GM21367 (cell line): ENCODE measurements around the gene MIER2.
"Not testable (repeated sequence)": the region's sequence is repeated elsewhere in the genome, so short reads cannot be mapped to it uniquely, and the experiment has no call there.

Experiments
- ATAC-seq: cut with Tn5 transposase; IDR thresholded peaks from one replicate; pipeline ENCODE4 v1.9.1; 2021; ENCODE audit not compliant: unreplicated experiment

The MIER2 gene, protein sequence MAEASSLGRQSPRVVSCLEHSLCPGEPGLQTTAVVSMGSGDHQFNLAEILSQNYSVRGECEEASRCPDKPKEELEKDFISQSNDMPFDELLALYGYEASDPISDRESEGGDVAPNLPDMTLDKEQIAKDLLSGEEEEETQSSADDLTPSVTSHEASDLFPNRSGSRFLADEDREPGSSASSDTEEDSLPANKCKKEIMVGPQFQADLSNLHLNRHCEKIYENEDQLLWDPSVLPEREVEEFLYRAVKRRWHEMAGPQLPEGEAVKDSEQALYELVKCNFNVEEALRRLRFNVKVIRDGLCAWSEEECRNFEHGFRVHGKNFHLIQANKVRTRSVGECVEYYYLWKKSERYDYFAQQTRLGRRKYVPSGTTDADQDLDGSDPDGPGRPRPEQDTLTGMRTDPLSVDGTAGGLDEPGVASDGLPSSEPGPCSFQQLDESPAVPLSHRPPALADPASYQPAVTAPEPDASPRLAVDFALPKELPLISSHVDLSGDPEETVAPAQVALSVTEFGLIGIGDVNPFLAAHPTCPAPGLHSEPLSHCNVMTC

DNA sequence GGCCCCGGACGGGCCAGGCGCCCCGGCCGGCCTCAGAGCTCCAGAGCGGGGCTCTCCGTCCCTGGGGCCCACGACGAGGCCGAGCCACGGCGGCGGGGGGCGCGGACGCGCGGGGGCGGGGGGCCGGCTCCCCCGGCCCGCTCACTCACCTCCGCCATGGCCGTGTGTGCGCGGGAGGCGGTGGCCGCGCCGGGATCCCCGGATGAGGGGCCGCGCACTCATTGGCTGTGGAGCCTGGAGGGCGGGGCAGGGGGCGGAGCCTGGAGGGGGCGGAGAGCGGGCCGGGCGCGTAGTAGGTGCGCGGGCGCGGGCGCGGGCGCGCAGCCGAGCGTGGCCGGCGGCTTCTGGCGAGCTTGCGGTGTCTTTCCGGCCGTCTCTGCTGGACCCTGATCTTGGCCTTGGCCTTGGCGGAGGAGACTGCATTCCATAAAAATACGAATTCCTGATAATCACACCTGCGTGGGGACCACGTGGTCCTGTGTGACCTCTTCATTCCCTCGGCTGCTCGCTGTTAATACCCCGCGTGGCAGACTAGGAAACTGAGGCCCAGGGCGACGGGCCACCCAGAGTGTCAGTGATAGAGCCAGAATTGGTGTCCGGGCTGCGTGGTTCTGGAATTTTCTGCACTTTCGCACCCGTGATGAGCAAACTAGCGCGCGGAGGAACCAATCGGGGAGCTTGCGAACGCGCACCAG is at the start of gene MIER2:
Gene MIER2 (minus strand): TSS at position 172 of the 695 bp plus-strand sequence. CDS start 14 bp downstream, at position 158.
- ATAC-seq, result peak; percentile 53

DNA sequence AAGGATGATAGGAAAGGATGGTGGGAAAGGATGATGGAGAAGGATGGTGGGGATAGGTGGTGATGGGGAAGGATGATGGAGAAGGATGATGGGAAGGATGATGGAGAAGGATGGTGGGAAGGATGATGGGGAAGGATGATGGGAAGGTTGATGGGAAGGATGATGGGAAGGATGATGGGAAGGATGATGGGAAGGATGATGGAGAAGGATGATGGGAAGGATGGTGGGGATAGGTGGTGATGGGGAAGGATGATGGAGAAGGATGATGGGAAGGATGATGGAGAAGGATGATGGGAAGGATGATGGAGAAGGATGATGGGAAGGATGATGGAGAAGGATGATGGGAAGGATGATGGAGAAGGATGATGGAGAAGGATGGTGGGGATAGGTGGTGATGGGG is 49.0 kb upstream of the MIER2 start:
- not testable (repeated sequence) for ATAC-seq

DNA sequence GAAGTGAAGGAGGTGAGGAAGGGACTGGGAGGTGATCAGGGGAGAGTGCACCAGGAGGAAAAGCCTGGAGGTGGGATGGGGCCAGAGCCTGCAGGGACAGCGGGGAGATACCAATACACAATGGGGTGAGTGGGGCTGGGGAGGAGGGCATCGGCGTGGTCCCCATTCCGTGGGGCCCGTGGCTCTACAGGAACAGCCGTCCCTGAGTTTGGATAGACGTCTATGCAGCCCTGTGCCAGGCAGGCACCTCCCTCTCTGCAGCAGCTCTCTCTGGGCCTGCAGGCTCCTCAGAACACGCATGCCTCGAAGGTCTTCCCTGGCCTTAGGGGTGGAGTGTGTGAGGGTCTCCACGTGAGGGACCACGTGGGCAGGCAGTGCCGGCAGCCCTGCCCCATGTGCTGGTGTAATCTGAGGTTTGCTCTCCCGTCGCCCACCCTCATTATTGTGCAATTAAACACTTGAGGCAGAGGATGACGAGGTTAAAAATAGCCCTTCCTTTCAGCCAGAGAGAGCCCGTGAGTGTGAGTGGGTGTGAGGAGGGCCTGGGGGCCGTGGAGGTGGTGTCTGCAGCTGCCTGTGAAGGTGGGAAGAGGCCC is 47.9 kb upstream of the MIER2 start:
- ATAC-seq, result no peak

DNA sequence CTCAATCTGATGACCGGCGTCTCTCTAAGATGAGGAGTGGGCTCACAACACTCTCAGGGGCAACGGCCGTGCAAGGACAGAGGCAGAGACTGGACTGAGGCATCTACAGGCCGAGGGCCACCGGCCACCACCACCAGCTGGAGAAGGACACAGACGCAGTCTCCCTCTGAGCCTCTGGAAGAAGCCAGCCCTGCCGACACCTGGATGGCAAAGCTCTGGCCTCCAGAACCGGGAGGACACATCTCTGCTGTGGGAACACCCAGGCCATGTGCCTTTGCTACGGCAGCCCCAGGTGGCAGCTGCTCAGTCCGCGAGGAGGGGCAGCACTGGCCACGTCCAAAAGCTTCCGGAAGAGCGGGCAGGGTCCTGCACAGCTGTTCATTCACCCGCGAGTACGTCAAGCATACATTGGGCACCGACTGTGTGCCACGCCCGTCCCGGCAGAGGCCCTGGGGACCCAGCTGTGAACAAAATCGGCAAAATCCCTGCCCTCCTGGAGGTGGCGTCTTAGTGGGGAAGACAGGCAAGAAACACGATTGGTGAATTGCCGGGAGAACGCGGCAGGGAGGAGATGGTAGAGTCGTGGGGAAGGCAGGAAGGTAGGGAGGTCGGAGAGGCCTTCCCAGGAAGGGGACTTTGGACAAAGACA is 47.3 kb upstream of the MIER2 start:
- ATAC-seq, result no peak

DNA sequence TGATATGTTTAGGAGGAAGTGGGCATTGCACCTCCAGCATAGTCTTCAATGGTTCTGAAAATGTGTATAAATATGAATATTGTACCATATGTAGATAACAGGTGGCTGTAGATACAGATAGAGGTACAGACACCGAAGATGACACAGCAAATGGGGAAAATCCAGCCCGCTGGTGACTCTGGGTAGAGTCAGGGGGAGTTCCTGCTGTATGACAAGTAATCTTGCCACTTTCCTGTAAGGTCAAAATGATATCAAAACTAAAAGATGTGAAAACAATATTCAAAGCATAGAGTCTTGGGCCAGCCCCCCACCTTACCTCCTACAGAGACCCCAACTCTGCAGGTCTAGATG is 46.6 kb upstream of the MIER2 start:
- no peak for ATAC-seq

DNA sequence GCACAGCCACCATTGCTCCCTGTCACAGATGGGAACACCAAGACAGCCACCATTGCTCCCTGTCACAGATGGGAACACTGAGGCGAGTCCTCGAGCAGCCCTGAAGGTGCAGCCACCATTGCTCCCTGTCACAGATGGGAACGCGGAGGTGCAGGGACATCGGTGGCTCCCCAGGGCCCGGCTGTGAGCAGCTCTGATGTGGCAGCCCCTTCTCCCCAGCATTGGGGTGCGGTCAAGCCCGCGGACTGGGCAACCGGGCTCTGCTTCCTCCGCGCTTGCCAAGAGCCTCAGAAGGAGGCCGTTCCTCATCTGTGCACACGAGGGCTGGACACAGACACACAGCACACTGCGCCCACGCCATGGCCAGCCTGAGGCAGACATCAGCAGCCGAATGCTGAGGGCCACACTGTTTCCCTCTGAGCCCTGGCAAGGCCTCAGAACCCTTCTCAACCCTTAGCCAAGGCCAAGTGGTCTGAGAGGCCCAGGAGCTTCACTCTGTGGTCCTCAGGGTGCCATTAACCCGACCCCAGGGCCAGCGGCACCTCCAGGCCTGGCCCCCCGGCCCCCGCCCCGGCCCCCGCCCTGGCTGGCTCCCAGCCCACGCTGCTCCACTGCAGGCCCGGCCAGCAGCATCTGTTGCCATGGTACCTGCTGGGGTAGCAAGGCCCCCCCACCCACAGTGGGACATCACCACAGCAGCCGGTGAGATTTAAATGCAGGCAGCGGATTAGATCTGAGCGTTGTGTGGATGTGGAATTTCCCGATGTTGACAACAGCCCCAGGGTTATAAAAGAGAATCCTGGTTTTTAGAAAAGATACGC is 46.0 kb upstream of the MIER2 start:
- ATAC-seq, result no peak

DNA sequence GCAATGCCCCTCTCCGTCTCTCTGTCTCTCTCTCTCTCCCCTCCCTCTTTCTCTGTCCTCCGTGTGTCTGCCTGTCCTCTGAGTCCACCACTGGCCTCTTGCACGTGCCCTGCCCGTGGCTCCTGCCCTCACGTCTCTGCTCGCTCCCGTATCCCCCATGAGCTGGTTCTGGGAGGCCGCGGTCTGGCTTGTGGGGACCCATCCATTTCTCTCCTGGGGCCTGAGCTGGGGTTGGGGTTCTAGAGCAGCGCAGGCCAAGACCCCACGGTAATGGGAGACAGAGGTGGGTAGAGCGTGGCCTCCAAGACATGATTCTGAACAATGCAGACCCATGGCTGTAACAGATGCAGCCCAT is 45.3 kb upstream of the MIER2 start:
- ATAC-seq, result no peak

DNA sequence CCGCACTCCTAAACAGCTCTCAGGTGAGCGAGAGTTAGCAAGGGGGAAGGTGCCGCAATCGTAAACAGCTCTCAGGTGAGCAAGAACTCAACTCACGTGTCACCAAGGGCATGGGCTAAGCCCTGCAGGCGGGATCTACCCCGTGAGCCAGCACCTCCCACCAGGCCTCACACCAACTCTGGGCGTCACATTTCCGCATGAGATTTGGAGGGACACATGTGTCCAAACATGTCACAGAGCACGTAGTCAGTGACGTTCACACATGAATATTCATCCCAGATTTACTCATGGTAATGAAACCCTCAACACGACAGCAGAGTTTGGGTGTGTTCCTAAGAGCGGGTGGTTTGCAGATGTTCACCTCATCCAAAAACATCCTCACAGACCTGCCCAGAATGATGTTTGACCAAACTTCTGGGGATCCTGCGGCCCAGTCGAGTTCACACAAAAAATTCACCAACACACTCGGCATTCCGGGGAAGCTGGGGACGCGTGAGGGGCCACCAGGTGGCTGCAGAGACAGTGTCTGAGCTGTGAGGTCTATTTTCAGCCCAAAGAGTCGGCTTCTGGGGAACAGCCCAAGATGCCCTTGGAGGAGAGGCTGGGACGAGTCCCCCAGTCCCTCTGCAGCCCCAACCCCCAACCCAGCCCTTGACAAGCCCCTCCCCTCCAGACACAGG is 44.8 kb upstream of the MIER2 start:
- no peak for ATAC-seq

DNA sequence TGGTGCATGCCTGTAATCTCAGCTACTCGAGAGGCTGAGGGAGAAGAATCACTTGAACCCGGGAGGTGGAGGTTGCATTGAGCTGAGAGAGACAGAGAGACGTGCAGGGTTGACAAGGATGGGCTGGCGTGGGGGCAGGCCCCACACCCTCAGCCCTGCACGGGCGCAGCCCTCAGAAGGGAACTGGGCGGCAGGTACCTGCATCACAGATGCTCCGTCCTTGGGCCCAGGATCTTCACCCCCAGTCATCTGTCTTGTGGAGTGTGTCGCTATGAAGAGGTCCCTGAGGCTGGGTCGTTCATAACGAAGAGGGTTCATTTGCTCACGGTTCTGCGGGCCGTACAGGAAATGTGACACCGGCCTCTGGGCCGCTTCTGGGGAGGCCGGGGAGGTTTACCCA is 44.1 kb upstream of the MIER2 start:
- no peak for ATAC-seq

DNA sequence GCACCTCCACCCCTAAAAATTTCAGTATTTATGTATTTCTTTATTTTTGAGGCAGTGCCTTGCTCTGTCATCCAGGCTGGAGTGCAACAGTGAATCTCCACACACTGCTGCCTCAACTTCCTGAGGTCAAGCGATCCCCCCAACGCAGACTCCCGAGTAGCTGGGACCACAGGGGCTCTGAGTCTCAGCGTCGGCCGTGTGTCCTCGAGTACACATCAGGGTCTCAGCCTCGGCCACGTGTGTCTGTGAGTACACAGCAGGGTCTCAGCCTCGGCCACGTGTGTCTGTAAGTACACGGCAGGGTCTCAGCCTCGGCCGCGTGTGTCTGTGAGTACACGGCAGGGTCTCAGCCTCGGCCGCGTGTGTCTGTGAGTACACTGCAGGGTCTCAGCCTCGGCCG is 43.2 kb upstream of the MIER2 start:
- no peak for ATAC-seq

DNA sequence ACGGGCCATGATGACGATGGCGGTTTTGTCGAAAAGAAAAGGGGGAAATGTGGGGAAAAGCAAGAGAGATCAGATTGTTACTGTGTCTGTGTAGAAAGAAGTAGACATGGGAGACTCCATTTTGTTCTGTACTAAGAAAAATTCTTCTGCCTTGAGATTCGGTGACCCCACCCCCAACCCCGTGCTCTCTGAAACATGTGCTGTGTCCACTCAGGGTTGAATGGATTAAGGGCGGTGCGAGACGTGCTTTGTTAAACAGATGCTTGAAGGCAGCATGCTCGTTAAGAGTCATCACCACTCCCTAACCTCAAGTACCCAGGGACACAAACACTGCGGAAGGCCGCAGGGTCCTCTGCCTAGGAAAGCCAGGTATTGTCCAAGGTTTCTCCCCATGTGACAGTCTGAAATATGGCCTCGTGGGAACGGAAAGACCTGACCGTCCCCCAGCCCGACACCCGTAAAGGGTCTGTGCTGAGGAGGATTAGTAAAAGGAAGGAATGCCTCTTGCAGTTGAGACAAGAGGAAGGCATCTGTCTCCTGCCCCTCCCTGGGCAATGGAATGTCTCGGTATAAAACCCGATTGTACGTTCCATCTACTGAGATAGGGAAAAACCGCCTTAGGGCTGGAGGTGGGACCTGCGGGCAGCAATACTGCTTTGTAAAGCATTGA is 42.2 kb upstream of the MIER2 start:
- ATAC-seq, result not testable (repeated sequence)

DNA sequence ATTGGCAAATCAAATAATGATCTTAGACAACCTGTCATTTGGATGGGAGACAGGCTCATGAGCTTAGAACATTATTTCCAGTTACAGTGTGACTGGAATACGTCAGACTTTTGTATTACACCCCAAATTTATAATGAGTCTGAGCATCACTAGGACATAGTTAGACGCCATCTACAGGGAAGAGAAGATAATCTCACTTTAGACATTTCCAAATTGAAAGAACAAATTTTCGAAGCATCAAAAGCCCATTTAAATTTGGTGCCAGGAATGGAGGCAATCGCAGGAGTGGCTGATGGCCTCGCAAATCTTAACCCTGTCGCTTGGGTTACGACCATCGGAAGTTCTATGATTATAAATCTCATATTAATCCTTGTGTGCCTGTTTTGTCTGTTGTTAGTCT is 41.6 kb upstream of the MIER2 start:
- not testable (repeated sequence) for ATAC-seq

DNA sequence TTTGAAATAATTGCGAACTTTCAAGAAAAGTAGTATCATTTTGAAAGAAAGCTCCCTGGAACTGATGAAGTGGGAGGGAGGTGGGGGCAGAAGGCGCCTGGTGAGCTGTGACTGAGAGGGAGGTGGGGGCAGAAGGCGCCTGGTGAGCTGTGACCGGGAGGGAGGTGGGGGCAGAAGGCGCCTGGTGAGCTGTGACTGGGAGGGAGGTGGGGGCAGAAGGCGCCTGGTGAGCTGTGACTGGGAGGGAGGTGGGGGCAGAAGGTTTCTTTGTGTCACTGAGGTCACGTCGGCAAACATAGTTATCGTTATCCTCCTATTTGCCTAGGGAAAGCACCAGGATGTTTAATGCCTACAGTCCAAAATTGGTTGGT is 40.2 kb upstream of the MIER2 start:
- ATAC-seq, result no peak

DNA sequence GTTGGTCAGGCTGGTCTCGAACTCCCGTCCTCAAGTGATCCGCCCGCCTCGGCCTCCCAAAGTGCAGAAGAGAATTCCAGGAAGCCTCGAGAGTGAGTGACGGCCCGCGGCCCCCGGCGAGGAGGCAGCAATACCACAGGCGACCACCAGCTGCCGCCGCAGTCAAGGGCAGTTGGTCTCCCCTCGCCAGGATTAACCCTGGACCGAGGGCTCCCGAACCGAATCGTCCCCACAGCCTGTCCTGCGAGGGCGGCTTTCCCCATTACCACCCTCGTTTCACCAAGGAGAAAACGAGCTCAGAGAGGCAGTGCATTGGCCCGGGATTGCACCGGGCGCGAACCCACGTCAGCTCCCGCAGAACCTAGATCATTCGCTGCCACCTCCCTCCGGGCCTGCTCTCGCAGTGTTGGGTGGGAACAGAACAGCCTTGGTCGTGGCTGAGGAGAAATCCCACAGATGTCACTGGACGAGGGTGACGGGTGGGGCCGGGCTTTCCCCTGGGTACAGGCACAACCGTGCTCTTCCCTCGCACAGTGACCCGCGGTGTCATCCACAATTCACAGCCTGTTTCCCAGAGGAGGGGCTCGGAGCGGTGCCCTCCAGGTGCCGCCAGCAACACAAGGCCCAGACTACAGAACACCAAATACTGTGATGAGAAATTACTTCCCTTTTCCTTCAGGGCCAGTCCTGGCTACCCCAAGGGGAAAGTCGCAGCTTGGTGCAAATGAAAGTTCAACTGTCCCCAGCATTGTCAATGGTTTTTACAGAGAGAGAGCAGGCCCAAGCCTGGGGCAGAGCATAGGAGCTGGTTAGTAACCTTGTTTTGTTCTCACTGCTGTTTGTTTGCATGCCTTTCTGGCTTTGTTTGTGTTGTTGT is 39.6 kb upstream of the MIER2 start:
- ATAC-seq, result no peak

DNA sequence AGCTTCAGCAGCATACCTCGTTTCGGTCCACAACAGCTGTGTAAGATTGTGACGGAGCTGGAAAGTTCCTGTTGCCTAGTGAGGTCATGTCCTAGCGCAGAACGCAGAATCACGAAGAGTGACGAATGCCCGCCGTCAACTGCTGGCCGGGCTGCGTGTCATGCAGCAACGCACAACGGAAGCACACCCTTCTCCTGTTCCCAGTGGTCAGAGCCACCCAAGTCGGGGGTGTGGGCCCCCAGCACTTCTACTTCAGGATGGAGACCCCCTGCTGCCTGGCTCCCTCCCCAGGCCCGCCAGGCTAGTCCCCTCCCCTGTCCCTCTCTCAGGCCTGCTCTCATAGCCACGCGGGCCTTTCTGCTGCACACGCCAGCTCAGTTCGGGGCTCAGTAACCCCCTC is 38.4 kb upstream of the MIER2 start:
- no peak for ATAC-seq

DNA sequence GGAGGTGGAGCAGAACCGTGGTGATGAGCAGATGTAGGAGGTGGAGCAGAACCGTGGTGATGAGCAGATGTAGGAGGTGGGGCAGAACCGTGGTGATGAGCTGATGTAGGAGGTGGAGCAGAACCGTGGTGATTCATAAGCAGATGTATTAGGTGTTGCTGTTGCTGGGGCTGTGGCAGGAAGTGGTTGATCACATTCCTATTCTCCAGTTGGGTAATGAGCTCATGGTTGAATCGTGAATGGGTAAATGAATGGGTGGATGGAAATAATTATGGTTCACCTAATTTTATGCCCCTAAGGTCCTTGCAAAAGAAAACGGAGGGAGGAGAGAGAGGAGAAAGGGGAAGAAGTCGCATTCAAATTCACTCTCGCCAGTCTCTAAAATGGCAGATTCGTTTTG is 38.0 kb upstream of the MIER2 start:
- not testable (repeated sequence) for ATAC-seq

DNA sequence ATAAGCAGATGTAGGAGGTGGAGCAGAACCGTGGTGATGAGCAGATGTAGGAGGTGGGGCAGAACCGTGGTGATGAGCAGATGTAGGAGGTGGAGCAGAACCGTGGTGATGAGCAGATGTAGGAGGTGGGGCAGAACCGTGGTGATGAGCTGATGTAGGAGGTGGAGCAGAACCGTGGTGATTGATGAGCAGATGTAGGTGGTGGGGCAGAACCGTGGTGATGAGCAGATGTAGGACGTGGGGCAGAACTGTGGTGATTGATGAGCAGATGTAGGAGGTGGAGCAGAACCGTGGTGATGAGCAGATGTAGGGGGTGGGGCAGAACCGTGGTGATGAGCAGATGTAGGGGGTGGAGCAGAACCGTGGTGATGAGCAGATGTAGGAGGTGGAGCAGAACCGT is 37.3 kb upstream of the MIER2 start:
- ATAC-seq, result not testable (repeated sequence)

DNA sequence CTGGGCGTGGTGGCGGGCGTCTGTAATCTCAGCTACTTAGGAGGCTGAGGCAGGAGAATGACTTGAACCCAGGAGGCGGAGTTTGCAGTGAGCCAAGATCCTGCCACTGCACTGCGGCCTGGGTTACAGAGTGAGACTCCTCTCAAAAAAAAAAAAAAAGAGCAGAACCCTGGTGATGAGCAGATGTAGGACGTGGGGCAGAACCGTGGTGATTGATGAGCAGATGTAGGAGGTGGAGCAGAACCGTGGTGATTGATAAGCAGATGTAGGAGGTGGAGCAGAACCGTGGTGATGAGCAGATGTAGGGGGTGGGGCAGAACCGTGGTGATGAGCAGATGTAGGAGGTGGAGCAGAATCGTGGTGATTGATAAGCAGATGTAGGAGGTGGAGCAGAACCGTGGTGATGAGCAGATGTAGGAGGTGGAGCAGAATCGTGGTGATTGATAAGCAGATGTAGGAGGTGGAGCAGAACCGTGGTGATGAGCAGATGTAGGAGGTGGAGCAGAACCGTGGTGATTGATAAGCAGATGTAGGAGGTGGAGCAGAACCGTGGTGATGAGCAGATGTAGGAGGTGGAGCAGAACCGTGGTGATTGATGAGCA is 36.1 kb upstream of the MIER2 start:
- ATAC-seq, result not testable (repeated sequence)
